NT2/D1 (cell line): ENCODE results near the gene WDHD1.

Experiments
- YY1 ChIP-seq: IDR thresholded peaks from 2 replicates; pipeline ENCODE4 v1.6.1; 2011; ENCODE audit not compliant: insufficient read length, insufficient read depth
- ZNF274 ChIP-seq: IDR thresholded peaks from 2 replicates; pipeline ENCODE4 v1.6.1; 2011; ENCODE audit warnings: mild to moderate bottlenecking, low read depth, low read length

DNA sequence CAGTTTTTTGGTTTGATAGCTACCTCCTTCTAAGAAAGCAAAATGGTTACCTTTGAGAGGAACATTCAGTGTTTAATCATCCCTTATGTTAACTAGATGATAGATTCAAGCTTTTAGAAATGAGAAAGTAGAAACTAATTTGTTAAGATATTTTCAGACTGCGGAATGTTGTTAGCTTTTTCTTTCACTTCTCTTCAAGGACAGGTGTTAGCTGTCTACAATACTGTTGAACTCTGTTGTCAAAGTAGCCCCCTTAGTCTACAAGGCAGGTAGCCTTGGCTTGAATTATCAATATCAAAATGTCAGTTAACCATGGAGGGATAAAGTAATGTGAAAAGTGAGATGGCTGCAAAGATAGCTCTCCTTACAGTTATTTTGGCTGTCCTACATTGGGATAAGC lies 39.3 kb upstream of the WDHD1 start:
- TF ChIP-seq ZNF274: no peak
- TF ChIP-seq YY1: no peak
